Ishikawa (cell line): ENCODE results near the gene GRIN1.

Experiments used
- CEBPB ChIP-seq: IDR thresholded peaks from 2 replicates; pipeline ENCODE4 v1.6.1; 2012
- CREB1 ChIP-seq: IDR thresholded peaks from 2 replicates; pipeline ENCODE4 v1.6.1; 2012; ENCODE audit warnings: low read depth
- EGR1 ChIP-seq: IDR thresholded peaks from 2 replicates; pipeline ENCODE4 v1.6.1; 2012
- EP300 ChIP-seq: IDR thresholded peaks from 2 replicates; pipeline ENCODE4 v1.6.1; 2012; ENCODE audit warnings: borderline replicate concordance
- FOXM1 ChIP-seq: IDR thresholded peaks from 2 replicates; pipeline ENCODE4 v1.6.1; 2012; ENCODE audit warnings: low read depth, borderline replicate concordance
- NFIC ChIP-seq: IDR thresholded peaks from 2 replicates; pipeline ENCODE4 v1.6.1; 2012
- RAD21 ChIP-seq: IDR thresholded peaks from 2 replicates; pipeline ENCODE4 v1.6.1; 2012; ENCODE audit warnings: low read depth
- TAF1 ChIP-seq: IDR thresholded peaks from 2 replicates; pipeline ENCODE4 v1.6.1; 2012; ENCODE audit warnings: low read depth, mild to moderate bottlenecking
- TCF12 ChIP-seq: IDR thresholded peaks from 2 replicates; pipeline ENCODE4 v1.6.1; 2012; ENCODE audit warnings: low read depth
- TEAD4 ChIP-seq: IDR thresholded peaks from 2 replicates; pipeline ENCODE4 v1.6.1; 2012
- YY1 ChIP-seq: IDR thresholded peaks from 2 replicates; pipeline ENCODE4 v1.6.1; 2012; ENCODE audit warnings: low read depth
- ZBTB7A ChIP-seq: IDR thresholded peaks from 2 replicates; pipeline ENCODE4 v1.6.1; 2012; ENCODE audit warnings: low read depth
- TF ChIP-seq, protein P1 (sequence below): IDR thresholded peaks from 2 replicates; pipeline ENCODE4 v1.6.1; 2012
- TF ChIP-seq, protein P2 (sequence below): IDR thresholded peaks from 2 replicates; pipeline ENCODE4 v1.6.1; 2012
- TF ChIP-seq, protein P3 (sequence below): IDR thresholded peaks from 2 replicates; pipeline ENCODE4 v1.6.1; 2012; ENCODE audit warnings: low read depth, mild to moderate bottlenecking

Gene GRIN1

DNA sequence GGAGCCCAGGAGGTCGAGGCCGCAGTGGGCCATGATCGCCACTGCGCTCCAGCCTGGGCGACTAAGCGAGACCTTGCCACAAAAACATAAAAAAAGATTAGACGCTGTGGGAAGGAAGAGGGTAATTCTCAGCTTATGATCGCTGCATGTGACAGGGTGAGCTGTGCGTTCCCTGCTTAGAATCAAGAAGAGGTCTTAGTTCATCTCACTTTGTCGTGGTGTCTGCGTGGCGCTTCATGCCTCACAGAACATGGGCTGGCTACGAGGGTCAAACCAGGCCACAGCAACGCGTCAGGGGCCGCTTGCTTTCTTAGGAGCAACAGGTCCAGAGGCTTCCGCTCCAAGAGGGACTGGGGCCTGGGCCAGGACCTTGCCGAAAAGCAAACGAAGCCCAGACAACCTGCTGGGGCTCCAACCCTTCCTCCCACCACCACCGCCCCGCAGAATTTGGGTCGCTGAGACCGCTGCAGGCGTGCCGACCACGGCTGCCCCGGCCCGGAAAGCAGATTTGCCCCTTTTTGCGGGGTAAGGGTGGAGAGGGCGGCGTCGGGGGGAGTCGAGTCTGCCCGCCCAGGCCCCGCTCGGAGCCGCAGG lies 10.0 kb upstream of the GRIN1 start:
- TF ChIP-seq TEAD4: no peak
- TF ChIP-seq TCF12: no peak
- no peak for TF ChIP-seq CEBPB
- no peak for TF ChIP-seq NFIC
- TF ChIP-seq RAD21: no peak
- TF ChIP-seq, protein P1, sequence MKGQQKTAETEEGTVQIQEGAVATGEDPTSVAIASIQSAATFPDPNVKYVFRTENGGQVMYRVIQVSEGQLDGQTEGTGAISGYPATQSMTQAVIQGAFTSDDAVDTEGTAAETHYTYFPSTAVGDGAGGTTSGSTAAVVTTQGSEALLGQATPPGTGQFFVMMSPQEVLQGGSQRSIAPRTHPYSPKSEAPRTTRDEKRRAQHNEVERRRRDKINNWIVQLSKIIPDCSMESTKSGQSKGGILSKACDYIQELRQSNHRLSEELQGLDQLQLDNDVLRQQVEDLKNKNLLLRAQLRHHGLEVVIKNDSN: no peak
- no peak for TF ChIP-seq FOXM1
- TF ChIP-seq YY1: no peak
- TF ChIP-seq, protein P2, sequence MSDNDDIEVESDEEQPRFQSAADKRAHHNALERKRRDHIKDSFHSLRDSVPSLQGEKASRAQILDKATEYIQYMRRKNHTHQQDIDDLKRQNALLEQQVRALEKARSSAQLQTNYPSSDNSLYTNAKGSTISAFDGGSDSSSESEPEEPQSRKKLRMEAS: no peak

DNA sequence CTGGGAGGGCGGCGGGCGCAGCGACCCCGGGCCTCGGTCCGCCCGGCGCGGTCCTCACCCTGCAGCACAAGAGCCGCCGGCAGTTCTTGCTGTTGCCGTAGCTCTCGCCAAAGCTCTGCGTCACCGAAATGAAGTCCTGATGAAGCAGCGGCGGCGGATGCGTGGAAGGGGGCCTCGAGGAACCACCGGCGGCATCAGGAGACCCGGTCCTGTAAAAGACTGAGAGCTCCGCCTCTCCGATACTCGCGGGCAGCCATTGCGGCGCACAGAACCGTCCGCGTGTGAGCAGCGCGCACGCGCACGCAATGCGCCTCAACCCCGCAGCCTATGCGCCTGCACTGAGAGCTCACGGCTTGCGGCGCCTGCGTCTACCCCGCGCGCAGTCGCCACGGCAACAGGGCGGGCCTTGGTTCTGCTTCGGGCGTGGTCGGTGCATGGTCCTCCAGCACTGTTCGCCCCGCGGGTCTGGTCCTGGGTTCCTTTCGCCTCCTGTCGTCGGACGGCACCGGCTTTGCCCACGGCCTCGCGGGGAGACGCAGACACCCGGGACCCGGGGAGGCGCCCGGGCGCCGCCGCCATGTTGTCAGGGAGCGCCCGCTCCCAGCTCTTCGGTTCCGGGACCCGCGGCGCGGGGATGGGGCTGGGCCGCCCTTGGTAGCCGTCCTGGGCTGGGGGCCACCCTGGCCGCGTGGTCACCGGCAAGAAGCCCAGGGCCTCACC lies 9.3 kb upstream of the GRIN1 start:
- TF ChIP-seq TCF12 (no peak; the same call in 1 of the 2 replicates), EGR1 (0 out of 2 replicates have a peak, but pooled peaks have one; percentile 35), CEBPB (no peak), CREB1 (no peak), NFIC (no peak), TEAD4 (peak; percentile 17; the same call in 1 of the 2 replicates), YY1 (peak; percentile 92), FOXM1 (no peak), TAF1 (peak; percentile 96), EP300 (no peak), ZBTB7A (no peak; the same call in 1 of the 2 replicates), RAD21 (no peak)
- TF ChIP-seq, protein P3, sequence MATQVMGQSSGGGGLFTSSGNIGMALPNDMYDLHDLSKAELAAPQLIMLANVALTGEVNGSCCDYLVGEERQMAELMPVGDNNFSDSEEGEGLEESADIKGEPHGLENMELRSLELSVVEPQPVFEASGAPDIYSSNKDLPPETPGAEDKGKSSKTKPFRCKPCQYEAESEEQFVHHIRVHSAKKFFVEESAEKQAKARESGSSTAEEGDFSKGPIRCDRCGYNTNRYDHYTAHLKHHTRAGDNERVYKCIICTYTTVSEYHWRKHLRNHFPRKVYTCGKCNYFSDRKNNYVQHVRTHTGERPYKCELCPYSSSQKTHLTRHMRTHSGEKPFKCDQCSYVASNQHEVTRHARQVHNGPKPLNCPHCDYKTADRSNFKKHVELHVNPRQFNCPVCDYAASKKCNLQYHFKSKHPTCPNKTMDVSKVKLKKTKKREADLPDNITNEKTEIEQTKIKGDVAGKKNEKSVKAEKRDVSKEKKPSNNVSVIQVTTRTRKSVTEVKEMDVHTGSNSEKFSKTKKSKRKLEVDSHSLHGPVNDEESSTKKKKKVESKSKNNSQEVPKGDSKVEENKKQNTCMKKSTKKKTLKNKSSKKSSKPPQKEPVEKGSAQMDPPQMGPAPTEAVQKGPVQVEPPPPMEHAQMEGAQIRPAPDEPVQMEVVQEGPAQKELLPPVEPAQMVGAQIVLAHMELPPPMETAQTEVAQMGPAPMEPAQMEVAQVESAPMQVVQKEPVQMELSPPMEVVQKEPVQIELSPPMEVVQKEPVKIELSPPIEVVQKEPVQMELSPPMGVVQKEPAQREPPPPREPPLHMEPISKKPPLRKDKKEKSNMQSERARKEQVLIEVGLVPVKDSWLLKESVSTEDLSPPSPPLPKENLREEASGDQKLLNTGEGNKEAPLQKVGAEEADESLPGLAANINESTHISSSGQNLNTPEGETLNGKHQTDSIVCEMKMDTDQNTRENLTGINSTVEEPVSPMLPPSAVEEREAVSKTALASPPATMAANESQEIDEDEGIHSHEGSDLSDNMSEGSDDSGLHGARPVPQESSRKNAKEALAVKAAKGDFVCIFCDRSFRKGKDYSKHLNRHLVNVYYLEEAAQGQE: no peak; the same call in 1 of the 2 replicates
- TF ChIP-seq, protein P2: peak; percentile 86
- TF ChIP-seq, protein P1: no peak; the same call in 1 of the 2 replicates

DNA sequence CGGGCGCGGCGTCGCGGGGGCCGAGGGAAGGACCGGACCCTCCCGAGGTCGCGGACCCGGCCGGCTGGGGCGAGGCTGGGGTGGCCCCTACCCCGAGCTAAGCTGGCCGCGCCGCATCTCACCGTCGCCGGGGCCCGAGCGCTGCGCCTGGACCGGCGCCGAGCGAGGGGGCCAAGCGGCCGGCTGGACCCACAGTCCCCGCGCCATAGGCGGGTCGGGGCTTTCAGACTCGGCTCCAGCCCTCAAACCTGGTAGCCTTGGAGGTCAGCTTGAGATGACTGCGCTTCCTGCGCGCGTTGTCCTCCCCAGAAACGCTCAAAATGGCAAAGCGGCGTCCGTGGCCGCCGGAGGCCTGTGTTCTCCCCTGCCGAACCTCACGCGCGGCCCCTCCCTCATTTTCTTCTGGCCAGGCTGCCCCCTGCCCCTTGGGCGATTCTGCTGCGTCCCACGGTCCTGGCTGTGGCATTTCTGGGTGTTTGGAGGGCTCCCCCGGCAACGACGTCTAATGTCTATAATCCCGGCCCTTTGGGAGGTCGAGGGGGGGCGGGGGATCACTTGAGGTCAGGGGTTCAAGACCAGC lies 8.7 kb upstream of the GRIN1 start:
- TF ChIP-seq TEAD4: no peak
- TF ChIP-seq, protein P3: no peak
- TF ChIP-seq RAD21: no peak
- TF ChIP-seq, protein P1: no peak
- TF ChIP-seq EGR1: no peak
- no peak for TF ChIP-seq ZBTB7A
- TF ChIP-seq EP300: no peak
- no peak for TF ChIP-seq FOXM1
- no peak for TF ChIP-seq CREB1
- no peak for TF ChIP-seq NFIC
- TF ChIP-seq TCF12: no peak
- TF ChIP-seq TAF1: no peak

DNA sequence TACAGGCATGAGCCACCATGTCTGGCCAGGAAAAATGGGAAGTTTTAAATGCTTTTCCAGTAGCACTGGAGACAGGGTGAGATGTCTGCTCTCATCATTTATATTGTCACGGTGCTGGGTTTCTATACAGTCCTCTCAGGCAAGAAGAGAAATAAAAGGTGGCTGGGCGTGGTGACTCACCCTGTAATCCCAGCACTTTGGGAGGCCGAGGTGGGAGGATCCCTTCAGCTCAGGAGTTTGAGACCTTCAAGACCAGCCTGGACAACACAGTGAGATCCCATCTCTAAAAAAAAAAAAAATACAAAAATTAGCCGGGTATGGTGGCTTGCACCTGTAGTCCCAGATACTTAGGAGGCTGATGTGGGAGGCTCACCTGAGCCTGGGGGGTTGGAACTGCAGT lies 4.8 kb upstream of the GRIN1 start:
- no peak for TF ChIP-seq CEBPB
- TF ChIP-seq TAF1: no peak
- TF ChIP-seq, protein P1: no peak
- no peak for TF ChIP-seq TCF12
- no peak for TF ChIP-seq ZBTB7A
